Activated T-cell treated with anti-CD3 and anti-CD28 coated beads for 24 hours (primary cell): ENCODE results near the gene LMX1A.

Source experiments
- DNase-seq: peaks from one replicate; pipeline ENCODE4 v3.0.0-alpha.2; 2020; ENCODE audit warnings: low read depth

LMX1A gene

DNA sequence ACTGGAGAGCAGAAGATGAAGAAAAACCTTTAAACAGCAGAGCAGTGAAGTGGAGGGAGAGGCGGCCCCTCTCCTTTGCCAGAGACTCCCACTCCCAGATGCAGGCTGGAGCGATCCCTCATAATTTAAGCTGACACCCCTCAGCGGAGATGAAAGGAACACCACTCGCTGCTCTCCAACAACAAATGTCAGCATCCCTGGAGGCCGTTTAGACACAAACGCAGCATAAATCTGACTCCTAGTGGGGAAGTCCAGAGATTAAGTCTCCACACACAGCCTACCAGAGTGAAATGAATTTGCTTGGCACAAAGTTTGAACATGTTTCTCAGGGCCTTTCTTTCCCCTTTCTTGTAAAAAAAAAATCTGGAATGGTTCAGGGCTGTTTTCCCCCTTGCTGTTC lies 137.8 kb downstream of the LMX1A start:
- DNase-seq, result no peak

GRCh38 chr1:165217958-165218357 lies 138.6 kb downstream of the LMX1A start:
- no peak for DNase-seq

DNA sequence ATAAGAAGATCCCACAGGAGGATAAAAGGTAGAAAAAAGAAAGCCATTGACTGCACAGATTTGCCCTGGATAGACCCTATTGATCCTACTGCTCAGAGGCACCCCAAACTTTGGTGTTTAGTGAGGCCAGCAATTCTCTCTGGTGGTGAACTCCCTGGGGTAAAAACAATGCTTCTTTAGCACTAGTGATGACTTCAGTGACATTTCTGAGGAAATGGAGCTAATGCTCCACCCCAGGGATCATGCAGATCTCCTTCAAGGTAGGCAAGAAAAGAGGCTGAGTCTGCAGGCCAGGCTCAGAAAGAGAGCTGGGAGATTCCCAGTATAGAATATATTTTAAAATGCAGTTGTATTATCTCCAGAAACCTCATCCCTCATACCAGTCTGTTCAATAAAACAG lies 140.3 kb downstream of the LMX1A start:
- DNase-seq, result no peak

DNA sequence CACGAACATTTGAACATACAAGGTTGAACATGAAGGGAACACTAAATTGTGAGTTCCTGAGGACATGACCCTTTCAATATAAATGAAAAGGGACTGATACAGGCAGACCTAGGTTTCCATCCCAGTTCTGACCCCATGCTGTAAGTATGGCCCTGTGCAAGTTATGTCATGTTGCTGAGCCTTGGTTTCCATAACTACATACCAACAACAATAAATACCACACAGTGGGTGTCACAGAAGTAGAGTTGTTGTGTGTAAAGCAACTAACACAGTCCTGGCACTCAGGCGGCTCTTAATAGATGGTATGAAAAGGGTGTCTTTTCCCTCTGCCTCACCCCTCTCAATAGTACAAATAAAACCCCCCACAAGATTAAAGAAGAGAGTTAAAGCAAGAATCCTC lies 140.8 kb downstream of the LMX1A start:
- no peak for DNase-seq

GRCh38 chr1:165212229-165212628 lies 144.3 kb downstream of the LMX1A start:
- DNase-seq, result no peak

GRCh38 chr1:165207853-165208515 lies 148.5 kb downstream of the LMX1A start:
- DNase-seq, result no peak

- DNase-seq, result no peak
Observed at GRCh38 chr1:165205145-165205544, 151.4 kb downstream of the LMX1A start.

DNA sequence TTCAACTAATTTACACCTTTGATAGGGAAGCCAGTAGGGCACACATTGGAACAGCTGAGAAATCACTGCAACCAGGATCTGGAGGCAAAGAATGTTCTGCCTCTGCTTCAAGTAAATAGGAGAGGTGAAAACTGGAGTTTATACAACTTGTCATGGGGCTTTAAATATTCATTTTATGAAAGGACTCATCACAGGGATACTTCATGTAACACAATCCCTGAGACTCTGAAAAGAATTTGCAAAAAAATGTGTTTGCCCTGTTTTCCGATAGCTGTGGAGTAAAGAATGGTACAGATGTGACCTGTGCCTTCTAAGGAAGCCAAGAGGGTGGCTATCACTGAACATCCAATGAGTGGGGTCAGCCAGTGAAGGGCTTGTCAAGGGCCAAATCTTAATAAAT lies 152.0 kb downstream of the LMX1A start:
- DNase-seq, result no peak

DNA sequence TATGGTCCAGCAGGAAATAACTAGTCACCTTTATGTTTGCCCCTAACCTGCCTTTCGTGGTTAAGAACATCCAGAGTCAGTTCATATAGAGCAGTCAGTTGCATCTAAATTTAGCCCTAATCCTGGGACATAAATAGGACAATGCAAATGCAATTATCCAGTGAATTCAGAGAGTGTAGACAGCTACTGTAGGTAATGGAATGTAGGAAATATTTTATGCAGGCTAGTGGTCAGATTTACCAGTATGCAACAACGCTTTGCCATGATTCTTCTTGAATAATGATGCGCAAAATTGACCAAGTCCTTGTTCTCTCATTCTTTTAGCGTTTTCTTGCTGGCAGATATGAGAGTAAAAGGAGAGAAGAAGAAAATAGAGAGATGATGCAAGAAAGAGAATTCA lies 165.4 kb downstream of the LMX1A start:
- DNase-seq, result no peak

DNA sequence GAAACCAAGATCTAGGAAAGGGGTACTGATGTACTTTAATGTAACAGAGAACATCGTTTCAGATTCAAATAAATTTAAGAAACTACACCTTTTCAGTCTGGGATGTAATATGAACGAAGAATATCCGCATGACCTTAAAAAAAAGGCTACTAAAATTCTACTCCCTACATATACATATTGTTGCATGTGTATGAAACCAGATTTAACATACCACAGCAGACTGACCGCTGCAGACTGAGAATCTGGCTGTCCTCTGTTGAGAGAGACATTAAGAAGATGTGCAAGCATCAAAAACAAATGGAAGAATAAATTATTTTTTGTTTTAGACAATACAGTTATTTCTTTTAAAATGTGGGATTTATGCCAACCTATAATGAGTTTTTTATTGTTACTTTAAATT lies 166.6 kb downstream of the LMX1A start:
- no peak for DNase-seq

DNA sequence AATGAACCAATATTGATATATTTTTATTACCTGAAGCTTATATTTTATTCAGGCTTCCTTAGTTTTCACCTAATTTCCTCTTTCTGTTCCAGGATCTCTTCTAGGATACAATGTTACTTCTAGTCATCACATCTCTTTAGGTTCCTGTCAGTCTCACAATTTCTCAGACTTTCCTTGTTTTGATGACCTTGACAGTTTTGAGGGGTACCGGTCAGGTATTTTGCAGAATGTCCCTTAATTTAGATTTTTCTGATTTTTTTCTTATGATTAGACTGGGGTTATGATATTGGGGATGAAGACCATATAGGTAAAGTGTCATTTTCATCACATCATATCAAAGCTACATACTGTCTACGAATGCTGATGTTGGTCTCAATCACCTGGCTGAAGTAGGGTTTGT lies 167.5 kb downstream of the LMX1A start:
- no peak for DNase-seq

DNA sequence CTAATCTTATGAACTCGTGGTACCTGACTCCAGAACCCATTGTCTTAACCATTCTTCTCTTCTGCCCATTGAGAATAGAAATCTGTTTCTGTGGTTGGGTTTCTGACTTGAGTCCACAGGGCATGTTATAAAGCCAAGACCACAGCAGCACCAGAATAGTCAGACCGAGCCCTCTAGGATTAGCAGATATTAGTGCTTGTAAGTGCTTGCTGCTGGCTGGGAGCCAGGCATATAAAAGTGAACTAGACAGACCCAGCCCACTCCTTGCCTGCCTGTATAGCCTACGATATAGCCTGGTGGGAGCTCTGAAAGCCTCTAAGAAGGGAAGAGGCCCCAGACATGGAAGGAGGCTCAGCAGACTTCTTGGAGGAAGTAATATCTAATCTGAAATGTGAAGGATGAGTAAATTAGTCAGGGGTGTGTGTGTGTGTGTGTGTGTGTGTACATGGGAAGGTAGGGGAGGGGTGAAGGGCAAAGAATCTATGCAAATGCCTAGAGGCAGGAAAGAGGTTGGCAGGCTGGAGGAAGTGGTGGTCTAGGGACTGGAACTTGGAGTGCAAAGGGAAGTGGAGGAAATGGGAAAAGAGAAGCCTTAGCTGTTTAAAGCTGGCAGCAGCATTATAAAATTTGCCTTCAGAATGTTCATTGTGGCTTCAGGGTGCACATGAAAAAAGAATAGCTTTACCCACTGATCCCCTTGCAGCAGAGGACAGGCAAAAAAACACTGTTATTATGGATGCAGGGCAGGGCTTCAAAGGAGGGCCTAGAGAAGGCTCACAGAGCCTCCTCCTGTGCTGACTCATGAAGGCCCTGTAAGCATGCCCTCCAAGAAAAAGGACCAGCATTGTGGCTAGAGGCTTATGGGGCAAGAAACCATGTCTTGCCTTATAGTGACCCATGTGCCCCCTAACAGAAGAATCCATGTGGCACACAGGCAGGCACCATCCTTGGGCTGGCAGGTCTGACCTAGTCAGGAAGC lies 169.2 kb downstream of the LMX1A start:
- no peak for DNase-seq

DNA sequence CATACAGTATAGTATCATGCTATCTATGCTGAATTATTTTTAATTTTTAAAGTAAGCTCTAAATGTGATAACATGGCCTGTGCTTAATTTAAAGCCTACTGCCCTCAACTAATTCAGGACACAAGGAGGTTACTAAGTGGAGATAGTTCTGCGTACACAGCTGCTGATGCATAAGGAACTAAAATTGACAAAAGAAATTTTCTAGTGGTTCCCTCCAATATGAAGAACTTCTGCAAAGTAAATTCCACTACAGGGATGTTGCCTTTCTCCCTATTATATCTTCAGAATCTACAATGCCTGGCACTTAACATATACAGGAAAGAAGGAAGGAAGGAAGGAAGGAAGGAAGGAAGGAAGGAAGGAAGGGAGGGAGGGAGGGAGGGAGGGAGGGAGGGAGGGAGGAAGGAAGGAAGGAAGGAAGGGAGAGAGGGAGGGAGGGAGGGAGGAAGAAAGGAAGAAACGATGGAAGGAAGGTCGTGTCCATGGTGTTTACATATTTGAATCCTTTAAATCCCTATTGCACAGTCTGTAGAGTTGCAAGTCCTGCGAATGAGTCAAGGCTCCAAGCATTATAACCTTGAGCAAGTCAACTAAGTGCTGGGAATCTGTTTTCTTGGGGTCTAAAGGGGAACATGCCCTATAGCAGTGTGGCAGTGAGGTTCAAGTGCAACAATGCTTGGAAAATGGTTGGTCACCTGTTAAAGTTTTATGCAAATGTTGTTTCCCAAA lies 171.2 kb downstream of the LMX1A start:
- no peak for DNase-seq

DNA sequence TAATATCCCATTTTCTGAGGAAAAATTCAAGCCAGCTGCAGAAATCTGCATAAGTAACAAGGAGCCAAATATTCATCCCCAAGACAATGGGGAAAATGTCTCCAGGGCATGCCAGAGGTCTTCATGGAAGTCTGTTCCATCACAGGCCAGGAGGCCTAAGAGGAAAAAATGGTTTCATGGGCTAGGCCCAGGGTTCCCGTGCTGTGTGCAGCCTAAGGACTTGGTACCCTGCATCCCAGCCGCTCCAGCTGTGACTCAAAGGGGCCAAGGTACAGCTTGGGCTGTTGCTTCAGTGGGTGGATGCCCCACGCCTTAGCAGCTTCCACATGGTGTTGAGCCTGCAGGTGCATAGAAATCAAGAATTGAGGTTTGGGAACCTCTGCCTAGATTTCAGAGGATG lies 173.5 kb downstream of the LMX1A start:
- no peak for DNase-seq

GRCh38 chr1:165179306-165179705 lies 177.2 kb downstream of the LMX1A start:
- no peak for DNase-seq

GRCh38 chr1:165174491-165174890 lies 182.0 kb downstream of the LMX1A start:
- DNase-seq, result no peak

GRCh38 chr1:165173818-165174217 lies 182.7 kb downstream of the LMX1A start:
- no peak for DNase-seq

DNA sequence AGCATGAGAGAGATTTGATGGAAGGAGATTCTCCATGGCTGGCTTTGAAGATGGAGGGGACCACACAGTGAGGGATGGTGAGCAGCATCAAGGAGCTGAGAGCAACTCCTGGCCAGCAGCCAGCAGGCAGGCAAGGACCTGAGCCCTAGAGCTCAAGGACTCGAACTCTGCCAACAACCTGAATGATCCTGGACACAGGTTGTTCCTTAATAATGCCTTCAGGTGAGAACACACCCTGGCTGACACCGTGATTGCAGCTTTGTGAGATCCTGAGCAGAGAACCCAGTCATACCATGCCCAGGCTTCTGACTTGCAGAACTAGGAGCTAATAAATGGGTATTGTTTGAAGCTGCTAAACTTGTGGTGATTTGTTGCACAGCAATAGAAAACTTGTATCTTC lies 183.1 kb downstream of the LMX1A start:
- DNase-seq, result no peak

GRCh38 chr1:165172666-165173065 lies 183.8 kb downstream of the LMX1A start:
- no peak for DNase-seq

DNA sequence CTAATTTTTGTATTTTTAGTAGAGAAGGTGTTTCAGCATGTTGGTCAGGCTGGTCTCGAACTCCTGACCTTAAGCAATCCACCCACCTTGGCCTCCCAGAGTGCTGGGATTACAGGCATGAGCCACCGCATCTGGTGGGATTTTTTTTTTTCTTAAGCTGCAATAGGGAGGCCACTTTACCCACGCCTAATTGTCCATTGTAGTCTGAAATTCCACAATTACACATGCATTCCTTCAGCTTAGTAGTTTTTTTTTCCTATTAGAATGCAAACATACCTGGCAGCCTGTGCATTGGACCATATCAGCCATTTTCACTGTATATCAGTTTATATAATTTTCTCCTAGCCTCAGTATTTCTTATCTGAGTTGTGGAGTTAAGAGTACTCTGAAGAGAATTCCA lies 186.8 kb downstream of the LMX1A start:
- no peak for DNase-seq

- DNase-seq, result no peak
Observed at GRCh38 chr1:165169028-165169427, 187.5 kb downstream of the LMX1A start.

- no peak for DNase-seq
Observed at GRCh38 chr1:165168467-165168866, 188.0 kb downstream of the LMX1A start.
